Measurements from ENCODE around the gene TMPRSS11F. TPM values are rescaled to one million over a fixed set of nuclear protein-coding genes. Genes with fewer than 3 reads are reported as not detected.

Gene TMPRSS11F
- total RNA-seq, 4 donors from 2014 or later = not detected

DNA sequence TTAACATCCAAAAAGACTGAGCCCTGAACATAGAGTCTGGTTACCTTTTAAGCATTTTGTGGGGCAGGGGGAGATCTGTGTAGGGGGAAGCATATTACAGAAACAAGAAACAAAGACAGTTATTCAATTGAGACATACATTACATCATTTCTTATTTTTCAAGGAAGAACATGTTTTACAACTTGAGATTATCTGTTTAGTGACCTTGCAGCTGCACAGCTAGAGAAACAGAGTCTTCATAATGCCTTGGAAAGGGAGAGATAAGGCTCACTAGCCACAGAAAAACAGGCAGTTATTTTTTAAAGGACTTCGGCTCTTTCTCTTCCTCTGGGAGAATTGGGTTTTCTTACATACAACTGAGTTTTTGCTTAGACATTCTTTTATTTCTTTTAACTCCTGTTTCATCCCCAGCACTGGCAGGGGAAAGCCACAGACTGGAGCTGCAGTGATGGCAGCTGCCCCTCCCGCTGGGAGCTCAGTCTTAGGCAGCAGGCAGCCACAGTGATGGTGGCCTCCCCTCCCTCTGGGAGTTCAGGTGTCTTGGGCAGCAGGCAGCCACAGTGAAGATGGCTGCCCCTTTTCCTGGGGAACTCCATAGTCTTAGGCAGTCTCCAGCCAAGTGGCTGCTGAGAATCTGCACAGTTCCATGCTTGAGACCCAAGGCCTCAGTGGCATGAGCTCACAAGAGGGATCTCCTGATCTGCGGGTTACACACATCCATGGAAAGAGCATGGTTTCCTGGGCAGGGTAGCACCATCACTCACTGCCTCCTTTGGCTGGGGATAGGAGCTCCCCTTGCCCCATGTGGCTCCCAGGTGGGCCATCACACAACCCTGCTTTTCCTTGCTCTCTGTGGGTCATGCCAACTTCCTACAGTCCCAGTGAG lies 19.4 kb upstream of the TMPRSS11F start:
- WGBS = 89% methylated on average over 3 of the region's 3 CpGs
- TF ChIP-seq POLR2A (IDR thresholded peaks at IDR 0.05; ENCODE audit: low read depth) (no peak), EP300 (IDR thresholded peaks at IDR 0.05) (no peak), POLR2AphosphoS5 (IDR thresholded peaks at IDR 0.05) (no peak)
- TF ChIP-seq, protein P1, sequence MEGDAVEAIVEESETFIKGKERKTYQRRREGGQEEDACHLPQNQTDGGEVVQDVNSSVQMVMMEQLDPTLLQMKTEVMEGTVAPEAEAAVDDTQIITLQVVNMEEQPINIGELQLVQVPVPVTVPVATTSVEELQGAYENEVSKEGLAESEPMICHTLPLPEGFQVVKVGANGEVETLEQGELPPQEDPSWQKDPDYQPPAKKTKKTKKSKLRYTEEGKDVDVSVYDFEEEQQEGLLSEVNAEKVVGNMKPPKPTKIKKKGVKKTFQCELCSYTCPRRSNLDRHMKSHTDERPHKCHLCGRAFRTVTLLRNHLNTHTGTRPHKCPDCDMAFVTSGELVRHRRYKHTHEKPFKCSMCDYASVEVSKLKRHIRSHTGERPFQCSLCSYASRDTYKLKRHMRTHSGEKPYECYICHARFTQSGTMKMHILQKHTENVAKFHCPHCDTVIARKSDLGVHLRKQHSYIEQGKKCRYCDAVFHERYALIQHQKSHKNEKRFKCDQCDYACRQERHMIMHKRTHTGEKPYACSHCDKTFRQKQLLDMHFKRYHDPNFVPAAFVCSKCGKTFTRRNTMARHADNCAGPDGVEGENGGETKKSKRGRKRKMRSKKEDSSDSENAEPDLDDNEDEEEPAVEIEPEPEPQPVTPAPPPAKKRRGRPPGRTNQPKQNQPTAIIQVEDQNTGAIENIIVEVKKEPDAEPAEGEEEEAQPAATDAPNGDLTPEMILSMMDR (IDR thresholded peaks at IDR 0.05) = no peak
- no peaks in the 10 kb centered on the region for H3K27me3 ChIP-seq
- H3K27ac ChIP-seq (replicated peaks in 1 of 4) = no peak overlapping the region
- peaks cover 0 to 8% (median 0%) of the 10 kb centered on the region in 4 donors for H3K9me3 ChIP-seq
- intact Hi-C loops (cut with DNase I) = no loop called here
- no peak overlapping the region for H3K4me3 ChIP-seq
- no peak for DNase-seq (ENCODE audit: extremely low spot score)
- H3K4me1 ChIP-seq = no peaks in the 10 kb centered on the region
- H3K36me3 ChIP-seq = no peaks in the 10 kb centered on the region

DNA sequence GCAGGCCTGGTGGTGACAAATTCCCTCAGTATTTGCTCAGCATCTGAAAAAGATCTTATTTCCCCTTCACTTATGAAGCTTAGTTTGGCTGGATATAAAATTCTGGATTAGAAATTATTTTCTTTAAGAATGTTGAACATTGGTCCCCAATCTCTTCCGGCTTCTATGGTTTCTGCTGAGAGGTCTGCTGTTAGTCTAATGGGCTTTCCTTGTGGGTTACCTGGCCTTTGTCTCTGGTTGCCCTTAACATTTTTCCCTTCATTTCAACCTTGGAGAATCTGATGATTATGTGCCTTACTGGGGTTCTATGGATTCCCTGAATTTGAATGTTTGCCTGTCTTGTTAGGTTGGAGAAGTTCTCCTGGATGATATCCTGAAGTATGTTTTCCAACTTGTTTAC lies 17.4 kb upstream of the TMPRSS11F start:
- no peaks in the 10 kb centered on the region for H3K36me3 ChIP-seq
- intact Hi-C loops (cut with DNase I) = no loop called here
- no peak overlapping the region for H3K27ac ChIP-seq (replicated peaks in 1 of 4)
- H3K27me3 ChIP-seq = no peaks in the 10 kb centered on the region
- peaks cover 0 to 8% (median 0%) of the 10 kb centered on the region in 4 donors for H3K9me3 ChIP-seq
- no peak for TF ChIP-seq EP300 (IDR thresholded peaks at IDR 0.05)
- TF ChIP-seq, protein P1 (IDR thresholded peaks at IDR 0.05) = no peak
- no peak for TF ChIP-seq POLR2AphosphoS5 (IDR thresholded peaks at IDR 0.05)
- no peak for TF ChIP-seq POLR2A (IDR thresholded peaks at IDR 0.05; ENCODE audit: low read depth)
- H3K4me3 ChIP-seq = no peak overlapping the region
- H3K4me1 ChIP-seq = no peaks in the 10 kb centered on the region
- no peak for DNase-seq (ENCODE audit: extremely low spot score)
- 84% methylated on average over 1 of the region's 1 CpG for WGBS

DNA sequence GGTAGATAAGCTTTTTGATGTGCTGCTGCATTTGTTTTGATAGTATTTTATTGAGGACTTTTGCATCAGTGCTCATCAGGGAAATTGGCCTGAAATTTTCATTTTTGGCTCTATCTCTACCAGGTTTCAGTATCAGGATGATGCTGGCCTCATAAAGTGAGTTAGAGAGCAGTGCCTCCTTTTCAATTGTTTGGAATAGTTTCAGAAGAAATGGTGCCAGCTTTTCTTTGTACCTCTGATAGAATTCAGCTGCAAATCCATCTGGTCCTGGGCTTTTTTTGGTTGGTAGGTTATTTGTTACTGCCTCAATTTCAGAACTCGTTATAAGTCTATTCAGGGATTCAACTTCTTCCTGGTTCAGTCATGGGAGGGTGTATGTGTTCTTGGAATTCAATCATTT lies 15.6 kb upstream of the TMPRSS11F start:
- intact Hi-C loops (cut with DNase I) = no loop called here
- no peaks in the 10 kb centered on the region for H3K4me1 ChIP-seq
- TF ChIP-seq POLR2A (IDR thresholded peaks at IDR 0.05; ENCODE audit: low read depth) (no peak), POLR2AphosphoS5 (IDR thresholded peaks at IDR 0.05) (no peak), EP300 (IDR thresholded peaks at IDR 0.05) (no peak)
- TF ChIP-seq, protein P1 (IDR thresholded peaks at IDR 0.05) = no peak

DNA sequence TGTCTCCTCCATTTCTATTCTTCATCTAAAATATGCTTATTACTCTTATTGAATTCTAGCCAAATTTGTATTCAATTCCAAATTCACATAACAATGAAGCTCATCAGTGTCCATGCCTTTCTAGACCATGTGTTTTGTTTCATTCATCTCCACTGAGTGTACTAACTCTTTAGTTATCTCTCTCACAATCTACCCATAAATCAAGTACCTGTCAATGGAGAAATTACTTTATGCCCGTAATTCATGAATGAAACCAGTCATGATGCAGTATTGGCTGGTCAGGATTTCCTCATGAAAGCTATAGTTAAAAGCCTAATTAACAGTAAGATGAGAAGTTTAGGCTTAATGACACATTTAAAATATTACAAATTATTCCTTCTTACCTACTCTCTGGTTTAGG lies 12.2 kb upstream of the TMPRSS11F start:
- H3K36me3 ChIP-seq = no peaks in the 10 kb centered on the region
- H3K4me3 ChIP-seq = no peak overlapping the region
- no peaks in the 10 kb centered on the region for H3K4me1 ChIP-seq
- no peaks in the 10 kb centered on the region for H3K27me3 ChIP-seq
- no peak overlapping the region for H3K27ac ChIP-seq (replicated peaks in 1 of 4)
- intact Hi-C loops (cut with DNase I) = no loop called here
- no peak for DNase-seq (ENCODE audit: extremely low spot score)
- TF ChIP-seq, protein P1 (IDR thresholded peaks at IDR 0.05) = no peak
- WGBS = 22% methylated on average over 1 of the region's 1 CpG
- peaks cover 0 to 2% (median 0%) of the 10 kb centered on the region in 4 donors for H3K9me3 ChIP-seq

More for the DNA sequence above, 15.6 kb upstream of the TMPRSS11F start:
- WGBS = 94% methylated on average over 1 of the region's 1 CpG
- Histone ChIP-seq H3K27me3 (no peaks in the 10 kb centered on the region), H3K27ac (replicated peaks in 1 of 4) (no peak overlapping the region), H3K9me3 (peaks cover 0 to 8% (median 0%) of the 10 kb centered on the region in 4 donors), H3K4me3 (no peak overlapping the region), H3K36me3 (no peaks in the 10 kb centered on the region)
- no peak for DNase-seq (ENCODE audit: extremely low spot score)

Data from esophagus muscularis mucosa (tissue), 4 donors.